Activated CD8-positive, alpha-beta T cell treated with anti-CD3 and anti-CD28 coated beads for 36 hours (primary cell): ENCODE data around the gene HCFC1. TPM values are rescaled to one million over a fixed set of nuclear protein-coding genes. Genes with fewer than 3 reads are reported as not detected.

ENCODE experiments used
- ATAC-seq: fragments of 200-7000 bp; cut with Tn5 transposase; one replicate; pipeline ENCODE4 v1.10.0; 2021; ENCODE audit warnings: mild to moderate bottlenecking, moderate library complexity
- CTCF ChIA-PET: fragments of 350-600 bp; sonication (Branson Sonifier 250); formaldehyde crosslinking; loops from one replicate; lab custom pipeline; 2021; ENCODE audit warnings: antibody characterized with exemption; lab: Charles Lee
- POLR2A ChIA-PET: fragments of 350-600 bp; sonication (Branson Sonifier 250); formaldehyde crosslinking; loops from one replicate; lab custom pipeline; 2021; ENCODE audit warnings: antibody characterized with exemption; lab: Charles Lee
- DNase-seq: peaks from one replicate; pipeline ENCODE4 v3.0.0-alpha.2; 2020
- H3K27ac Mint-ChIP-seq: one replicate; pipeline ENCODE4 v1.8.0; 2021; ENCODE audit warnings: mild to moderate bottlenecking, mixed read lengths
- H3K27me3 Mint-ChIP-seq: one replicate; pipeline ENCODE4 v1.8.0; 2021; ENCODE audit warnings: mixed read lengths
- H3K36me3 Mint-ChIP-seq: one replicate; pipeline ENCODE4 v1.8.0; 2021; ENCODE audit warnings: low read depth, mixed read lengths
- H3K4me1 Mint-ChIP-seq: one replicate; pipeline ENCODE4 v1.8.0; 2021; ENCODE audit warnings: low read depth, mixed read lengths
- H3K4me3 Mint-ChIP-seq: one replicate; pipeline ENCODE4 v1.8.0; 2021; ENCODE audit warnings: mild to moderate bottlenecking, moderate library complexity, mixed read lengths
- H3K9me3 Mint-ChIP-seq: one replicate; pipeline ENCODE4 v1.8.0; 2021; ENCODE audit warnings: mixed read lengths
- CTCF ChIP-seq: fragments of 200-600 bp; IDR thresholded peaks from one replicate; pipeline ENCODE4 v1.8.0; 2022; ENCODE audit warnings: antibody characterized with exemption, mild to moderate bottlenecking
- intact Hi-C: fragments of 100-400 bp; cut with micrococcal nuclease; formaldehyde crosslinking; loops from one replicate; pipeline ENCODE4 v1.10.0; 2022
- total RNA-seq, 2 experiments: library from RNA; stranded (reverse); gene quantifications; one replicate each; pipeline ENCODE4 v1.2.3, GENCODE V29; 2021

The HCFC1 gene
- total RNA-seq, 2 experiments from 2014 or later: 115 to 116 TPM

DNA sequence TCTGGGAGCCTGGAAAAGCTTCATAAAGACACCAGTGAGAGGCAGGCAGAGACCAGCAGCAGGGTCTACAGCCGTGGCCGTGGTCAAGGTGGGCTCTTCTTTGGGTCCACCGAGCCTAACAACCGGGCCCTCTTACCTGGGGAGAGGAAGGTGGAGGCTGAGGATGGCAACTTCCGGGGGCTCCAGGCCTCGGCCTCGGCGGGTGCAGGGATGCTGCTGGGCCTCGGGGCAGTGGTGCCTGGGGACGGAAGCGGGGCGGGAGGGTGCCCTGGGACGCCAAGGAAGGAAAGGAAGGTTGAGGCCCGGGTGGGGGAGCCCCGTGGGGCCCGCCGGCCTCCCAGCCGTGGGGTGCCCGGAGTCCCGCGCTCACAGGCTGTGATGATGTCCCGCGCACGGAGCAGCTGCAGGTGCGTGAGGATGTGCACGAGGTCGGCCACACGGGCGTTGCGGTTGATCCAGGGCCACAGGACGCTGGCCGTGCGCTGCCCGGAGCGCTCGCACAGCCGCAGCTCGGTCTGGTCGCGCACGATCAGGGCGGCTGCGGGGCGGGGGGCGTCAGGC, 47.5 kb upstream of the HCFC1 start:
- intact Hi-C loops: no loop called here
- CTCF ChIA-PET: no interaction called here
- Mint-ChIP-seq H3K9me3 (no peaks in the 10 kb centered on the region), H3K4me3 (peak overlapping the region; percentile 86), H3K27me3 (no peaks in the 10 kb centered on the region), H3K36me3 (peaks cover 29% of the 10 kb centered on the region), H3K4me1 (peaks cover 22% of the 10 kb centered on the region), H3K27ac (peak overlapping the region; percentile 91)
- DNase-seq (peak; percentile 31), ATAC-seq (peak; percentile 18)
- POLR2A ChIA-PET: interaction anchor here (0.6 to 2.3 kb wide), 4 partner anchors 9 to 94 kb away, joined by 3 to 7 read pairs (median 5); partner anchors contain the start of gene ARHGAP4
- TF ChIP-seq CTCF: no peak

- no peaks in the 10 kb centered on the region for H3K9me3 Mint-ChIP-seq
- intact Hi-C loops: no loop called here
- H3K4me3 Mint-ChIP-seq: peak overlapping the region; percentile 86
- H3K4me1 Mint-ChIP-seq: peaks cover 22% of the 10 kb centered on the region
- peaks cover 31% of the 10 kb centered on the region for H3K36me3 Mint-ChIP-seq
- ATAC-seq (no peak), DNase-seq (no peak)
- POLR2A ChIA-PET: interaction anchor here (0.6 to 1.0 kb wide), 2 partner anchors 8 to 10 kb away, joined by 3 to 7 read pairs; no protein-coding TSS in a partner anchor
- no peak for TF ChIP-seq CTCF
- H3K27me3 Mint-ChIP-seq: no peaks in the 10 kb centered on the region
- peak overlapping the region; percentile 91 for H3K27ac Mint-ChIP-seq
- CTCF ChIA-PET: no interaction called here
Measured at GRCh38 chrX:154018518-154019060, 47.0 kb upstream of the HCFC1 start.

DNA sequence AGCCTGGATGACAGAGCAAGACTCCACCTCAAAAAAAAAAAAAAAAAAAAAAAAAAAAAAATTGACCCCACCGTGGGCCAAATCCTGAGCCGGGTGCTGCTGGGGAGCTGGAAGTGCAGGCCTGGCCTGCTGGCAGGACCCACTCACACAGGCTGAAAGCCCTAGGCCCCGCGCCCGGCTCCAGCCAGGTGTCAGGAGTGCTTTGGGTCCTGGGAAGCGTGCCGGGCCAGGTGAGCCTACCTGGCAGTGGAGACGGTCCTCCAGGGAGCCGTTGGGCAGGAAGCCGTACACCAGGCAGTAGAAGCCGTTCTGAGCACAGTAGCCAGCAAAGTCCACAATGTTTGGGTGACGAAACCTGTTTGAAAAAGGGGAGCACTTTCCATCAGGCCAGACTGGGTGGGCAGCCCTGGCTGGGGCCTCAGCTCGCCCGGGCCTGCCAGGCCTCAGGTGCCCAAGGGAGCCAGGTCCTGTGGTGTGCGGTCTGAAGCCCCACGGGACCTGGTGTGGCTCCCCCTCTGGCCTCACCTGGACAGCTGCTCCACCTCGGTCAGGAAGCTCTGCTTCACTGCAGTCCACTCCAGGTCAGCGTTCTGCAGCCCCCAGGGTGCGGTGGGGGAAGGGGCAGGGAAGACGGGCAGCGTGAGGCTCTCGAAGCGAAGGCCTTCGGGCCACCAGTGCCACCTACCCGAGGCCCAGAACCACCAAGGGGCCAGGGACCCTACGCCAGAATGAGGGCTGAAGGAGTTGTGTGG, 46.3 kb upstream of the HCFC1 start:
- Mint-ChIP-seq H3K27ac (peak overlapping the region; percentile 91), H3K4me3 (peak overlapping the region; percentile 86), H3K36me3 (peaks cover 32% of the 10 kb centered on the region), H3K9me3 (no peaks in the 10 kb centered on the region), H3K4me1 (peaks cover 22% of the 10 kb centered on the region), H3K27me3 (no peaks in the 10 kb centered on the region)
- TF ChIP-seq CTCF: no peak
- DNase-seq: no peak
- ChIA-PET CTCF (no interaction called here), POLR2A (interaction anchor here (1.0 to 1.2 kb wide), 2 partner anchors 33 to 92 kb away, joined by 3 to 4 read pairs; no protein-coding TSS in a partner anchor)
- ATAC-seq: no peak
- intact Hi-C loops: no loop called here

- Mint-ChIP-seq H3K4me1 (peaks cover 22% of the 10 kb centered on the region), H3K9me3 (no peaks in the 10 kb centered on the region), H3K36me3 (peaks cover 38% of the 10 kb centered on the region), H3K4me3 (no peak overlapping the region), H3K27me3 (no peaks in the 10 kb centered on the region), H3K27ac (no peak overlapping the region)
- DNase-seq (no peak), ATAC-seq (no peak)
- TF ChIP-seq CTCF: no peak
- POLR2A ChIA-PET: interaction anchor here (1.0 to 1.2 kb wide), 2 partner anchors 31 to 44 kb away, joined by 3 to 4 read pairs; partner anchors contain the start of gene TMEM187
- intact Hi-C loops: no loop called here
- CTCF ChIA-PET: interaction anchor here (0.9 kb wide), 1 partner anchor 15 kb away, joined by 3 read pairs; no protein-coding TSS in a partner anchor
Measured at GRCh38 chrX:154016366-154017076, 44.9 kb upstream of the HCFC1 start.
